ENCODE data around the gene RAMP3. TPM values are rescaled to one million over a fixed set of nuclear protein-coding genes. Genes with fewer than 3 reads are reported as not detected.

Gene RAMP3
- polyA plus RNA-seq, 2 of the 4 experiments (the other 2 are of a cell fraction) = not detected

GRCh38 chr7:45223728-45224630 lies 66.4 kb downstream of the RAMP3 start:
- WGBS (ENCODE audit: missing lambda C conversion rate) = 42% methylated on average over 11 of the region's 13 CpGs
- DNase-seq (ENCODE audit: low read depth in 1 of 2, low spot score in 1 of 2) = no peak
- H3K4me3 ChIP-seq = no peak overlapping the region
- ATAC-seq = peak in 1 of 2 experiments; percentile 15; a peak in 1 of 6 replicates
- no peak overlapping the region for H3K27ac ChIP-seq
- no peak for TF ChIP-seq KDM1A (IDR thresholded peaks at IDR 0.05; ENCODE audit: low read depth)
- TF ChIP-seq FOXS1 (CRISPR knock-in tag; IDR thresholded peaks at IDR 0.05) = no peak
- TF ChIP-seq, protein P1, sequence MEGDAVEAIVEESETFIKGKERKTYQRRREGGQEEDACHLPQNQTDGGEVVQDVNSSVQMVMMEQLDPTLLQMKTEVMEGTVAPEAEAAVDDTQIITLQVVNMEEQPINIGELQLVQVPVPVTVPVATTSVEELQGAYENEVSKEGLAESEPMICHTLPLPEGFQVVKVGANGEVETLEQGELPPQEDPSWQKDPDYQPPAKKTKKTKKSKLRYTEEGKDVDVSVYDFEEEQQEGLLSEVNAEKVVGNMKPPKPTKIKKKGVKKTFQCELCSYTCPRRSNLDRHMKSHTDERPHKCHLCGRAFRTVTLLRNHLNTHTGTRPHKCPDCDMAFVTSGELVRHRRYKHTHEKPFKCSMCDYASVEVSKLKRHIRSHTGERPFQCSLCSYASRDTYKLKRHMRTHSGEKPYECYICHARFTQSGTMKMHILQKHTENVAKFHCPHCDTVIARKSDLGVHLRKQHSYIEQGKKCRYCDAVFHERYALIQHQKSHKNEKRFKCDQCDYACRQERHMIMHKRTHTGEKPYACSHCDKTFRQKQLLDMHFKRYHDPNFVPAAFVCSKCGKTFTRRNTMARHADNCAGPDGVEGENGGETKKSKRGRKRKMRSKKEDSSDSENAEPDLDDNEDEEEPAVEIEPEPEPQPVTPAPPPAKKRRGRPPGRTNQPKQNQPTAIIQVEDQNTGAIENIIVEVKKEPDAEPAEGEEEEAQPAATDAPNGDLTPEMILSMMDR (IDR thresholded peaks at IDR 0.05) = no peak
- no peak for TF ChIP-seq EHMT2 (IDR thresholded peaks at IDR 0.05; ENCODE audit: low read depth)
- no peak for TF ChIP-seq KDM5A (IDR thresholded peaks at IDR 0.05)
- no peak for TF ChIP-seq BCL3 (IDR thresholded peaks at IDR 0.05)
- no peak for TF ChIP-seq NR3C1 (IDR thresholded peaks at IDR 0.05)
- TF ChIP-seq CEBPB (IDR thresholded peaks at IDR 0.05) = no peak
- TF ChIP-seq HOXB5 (CRISPR knock-in tag; IDR thresholded peaks at IDR 0.05) = no peak
- no peak for TF ChIP-seq ZNF302 (CRISPR knock-in tag; IDR thresholded peaks at IDR 0.05)
- TF ChIP-seq EHF (CRISPR knock-in tag; IDR thresholded peaks at IDR 0.05) = no peak
- no peak for TF ChIP-seq ZC3H11A (IDR thresholded peaks at IDR 0.05)
- TF ChIP-seq POLR2AphosphoS2 (conservative IDR thresholded peaks at IDR 0.05; ENCODE audit: low read length) = no peak
- TF ChIP-seq CHD2 (IDR thresholded peaks at IDR 0.05; ENCODE audit: low read length, partially characterized antibody) = no peak
- no peak for TF ChIP-seq ZSCAN20 (CRISPR knock-in tag; IDR thresholded peaks at IDR 0.05)
- TF ChIP-seq CBX2 (IDR thresholded peaks at IDR 0.05; ENCODE audit: borderline replicate concordance, low read depth) = no peak
- TF ChIP-seq EP300 (IDR thresholded peaks at IDR 0.05) = no peak
- no peak for TF ChIP-seq MAZ (IDR thresholded peaks at IDR 0.05; ENCODE audit: borderline replicate concordance, low read depth, low read length)
- TF ChIP-seq HEYL (CRISPR knock-in tag; IDR thresholded peaks at IDR 0.05) = no peak
- no peak for TF ChIP-seq HES2 (IDR thresholded peaks at IDR 0.05)
- no peak for FAIRE-seq
- no peaks in the 10 kb centered on the region for H3K9me3 ChIP-seq
- ChIA-PET CTCF (interaction anchor here (1.2 to 2.3 kb wide), 3 partner anchors 13 to 37 kb away, joined by 3 to 5 read pairs (median 5); no protein-coding TSS in a partner anchor), POLR2A (no interaction called here)
- H3K4me2 ChIP-seq = no peak overlapping the region
- no peaks in the 10 kb centered on the region for H3K4me1 ChIP-seq

DNA sequence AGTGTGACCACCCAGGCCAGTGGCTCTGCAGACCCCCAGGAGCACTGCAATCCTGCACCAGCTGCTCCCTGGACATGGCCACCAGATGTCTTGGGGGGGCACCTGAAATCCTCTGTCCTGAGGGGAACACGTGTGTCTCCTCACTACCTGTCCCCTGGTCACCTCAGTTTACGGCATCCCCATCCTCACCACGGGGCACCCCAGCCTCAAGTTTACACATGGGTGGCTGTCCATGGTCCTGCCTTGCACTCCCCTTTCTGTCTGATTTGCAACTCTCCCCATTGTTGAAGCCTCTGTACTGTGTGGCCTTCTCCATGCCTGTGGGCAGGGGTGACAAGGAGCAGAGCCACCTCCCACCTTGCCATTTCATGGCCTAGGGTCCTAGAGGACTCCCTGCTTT lies 67.2 kb downstream of the RAMP3 start:
- FAIRE-seq (no peak), ATAC-seq (no peak), DNase-seq (ENCODE audit: low read depth in 1 of 2, low spot score in 1 of 2) (no peak)
- 9% methylated on average over 3 of the region's 3 CpGs for WGBS (ENCODE audit: missing lambda C conversion rate)
- ChIA-PET CTCF (interaction anchor here (1.7 kb wide), 1 partner anchor 36 kb away, joined by 5 read pairs; no protein-coding TSS in a partner anchor), POLR2A (no interaction called here)
- TF ChIP-seq, protein P2, sequence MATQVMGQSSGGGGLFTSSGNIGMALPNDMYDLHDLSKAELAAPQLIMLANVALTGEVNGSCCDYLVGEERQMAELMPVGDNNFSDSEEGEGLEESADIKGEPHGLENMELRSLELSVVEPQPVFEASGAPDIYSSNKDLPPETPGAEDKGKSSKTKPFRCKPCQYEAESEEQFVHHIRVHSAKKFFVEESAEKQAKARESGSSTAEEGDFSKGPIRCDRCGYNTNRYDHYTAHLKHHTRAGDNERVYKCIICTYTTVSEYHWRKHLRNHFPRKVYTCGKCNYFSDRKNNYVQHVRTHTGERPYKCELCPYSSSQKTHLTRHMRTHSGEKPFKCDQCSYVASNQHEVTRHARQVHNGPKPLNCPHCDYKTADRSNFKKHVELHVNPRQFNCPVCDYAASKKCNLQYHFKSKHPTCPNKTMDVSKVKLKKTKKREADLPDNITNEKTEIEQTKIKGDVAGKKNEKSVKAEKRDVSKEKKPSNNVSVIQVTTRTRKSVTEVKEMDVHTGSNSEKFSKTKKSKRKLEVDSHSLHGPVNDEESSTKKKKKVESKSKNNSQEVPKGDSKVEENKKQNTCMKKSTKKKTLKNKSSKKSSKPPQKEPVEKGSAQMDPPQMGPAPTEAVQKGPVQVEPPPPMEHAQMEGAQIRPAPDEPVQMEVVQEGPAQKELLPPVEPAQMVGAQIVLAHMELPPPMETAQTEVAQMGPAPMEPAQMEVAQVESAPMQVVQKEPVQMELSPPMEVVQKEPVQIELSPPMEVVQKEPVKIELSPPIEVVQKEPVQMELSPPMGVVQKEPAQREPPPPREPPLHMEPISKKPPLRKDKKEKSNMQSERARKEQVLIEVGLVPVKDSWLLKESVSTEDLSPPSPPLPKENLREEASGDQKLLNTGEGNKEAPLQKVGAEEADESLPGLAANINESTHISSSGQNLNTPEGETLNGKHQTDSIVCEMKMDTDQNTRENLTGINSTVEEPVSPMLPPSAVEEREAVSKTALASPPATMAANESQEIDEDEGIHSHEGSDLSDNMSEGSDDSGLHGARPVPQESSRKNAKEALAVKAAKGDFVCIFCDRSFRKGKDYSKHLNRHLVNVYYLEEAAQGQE (IDR thresholded peaks at IDR 0.05) = peak; percentile 84
- TF ChIP-seq KDM1A (IDR thresholded peaks at IDR 0.05; ENCODE audit: low read depth) = no peak
- H3K4me2 ChIP-seq = no peak overlapping the region
- H3K27ac ChIP-seq = no peak overlapping the region
- no peaks in the 10 kb centered on the region for H3K9me3 ChIP-seq
- H3K4me3 ChIP-seq = no peak overlapping the region
- H3K4me1 ChIP-seq = no peaks in the 10 kb centered on the region

Data from A549 (cell line).